HG03558 (cell line): ENCODE results near the gene B3GAT1.

Experiments used
- ATAC-seq: cut with Tn5 transposase; IDR thresholded peaks from one replicate; pipeline ENCODE4 v1.9.1; 2021; ENCODE audit warnings: moderate number of reproducible peaks; ENCODE audit not compliant: unreplicated experiment; ENCODE audit errors: extremely low read depth

The B3GAT1 gene

DNA sequence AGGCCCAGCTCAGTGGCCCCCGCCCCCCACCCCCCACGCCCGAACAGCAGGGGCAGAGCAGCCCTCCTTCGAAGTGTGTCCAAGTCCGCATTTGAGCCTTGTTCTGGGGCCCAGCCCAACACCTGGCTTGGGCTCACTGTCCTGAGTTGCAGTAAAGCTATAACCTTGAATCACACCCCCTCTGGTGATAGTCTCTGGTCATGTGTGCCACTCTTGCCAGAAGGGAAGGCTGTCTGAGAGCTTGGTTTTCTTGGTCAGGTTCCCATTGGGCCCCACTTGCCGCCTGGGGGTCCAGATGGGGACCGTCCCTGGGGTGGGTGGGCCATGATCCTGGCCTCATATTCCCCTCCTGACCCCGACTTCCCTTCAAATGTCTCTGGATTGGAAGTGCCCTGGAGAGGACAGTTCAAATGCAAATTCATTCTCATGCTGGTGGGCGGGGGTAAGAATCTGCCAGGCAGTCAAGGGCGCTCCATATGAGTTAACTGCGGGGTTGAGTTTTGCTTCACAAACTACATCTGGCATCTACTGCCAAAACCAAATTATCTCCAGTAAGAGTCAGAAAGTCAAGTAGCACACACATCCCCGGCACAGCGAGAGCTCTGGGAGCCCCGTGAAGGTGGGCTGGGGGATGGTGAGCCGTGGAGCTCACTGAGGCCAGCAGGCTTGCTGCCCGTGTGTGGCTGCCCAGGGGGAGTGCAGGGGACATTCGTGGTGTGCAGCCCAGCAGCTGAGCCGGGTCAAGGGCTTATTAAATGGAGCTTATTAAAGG lies 35.7 kb downstream of the B3GAT1 start:
- ATAC-seq, result no peak

DNA sequence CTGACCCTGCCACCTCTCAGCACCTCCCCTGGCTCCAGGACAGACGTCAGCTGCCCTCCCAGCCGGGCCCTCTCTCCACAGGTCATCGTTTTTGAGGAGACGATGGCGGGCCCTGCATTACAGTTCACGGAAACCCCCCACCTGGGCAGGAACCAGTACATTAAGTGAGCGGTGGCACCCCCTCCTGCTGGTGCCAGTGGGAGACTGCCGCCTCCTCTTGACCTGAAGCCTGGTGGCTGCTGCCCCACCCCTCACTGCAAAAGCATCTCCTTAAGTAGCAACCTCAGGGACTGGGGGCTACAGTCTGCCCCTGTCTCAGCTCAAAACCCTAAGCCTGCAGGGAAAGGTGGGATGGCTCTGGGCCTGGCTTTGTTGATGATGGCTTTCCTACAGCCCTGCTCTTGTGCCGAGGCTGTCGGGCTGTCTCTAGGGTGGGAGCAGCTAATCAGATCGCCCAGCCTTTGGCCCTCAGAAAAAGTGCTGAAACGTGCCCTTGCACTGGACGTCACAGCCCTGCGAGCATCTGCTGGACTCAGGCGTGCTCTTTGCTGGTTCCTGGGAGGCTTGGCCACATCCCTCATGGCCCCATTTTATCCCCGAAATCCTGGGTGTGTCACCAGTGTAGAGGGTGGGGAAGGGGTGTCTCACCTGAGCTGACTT lies 37.0 kb downstream of the B3GAT1 start:
- ATAC-seq, result no peak

DNA sequence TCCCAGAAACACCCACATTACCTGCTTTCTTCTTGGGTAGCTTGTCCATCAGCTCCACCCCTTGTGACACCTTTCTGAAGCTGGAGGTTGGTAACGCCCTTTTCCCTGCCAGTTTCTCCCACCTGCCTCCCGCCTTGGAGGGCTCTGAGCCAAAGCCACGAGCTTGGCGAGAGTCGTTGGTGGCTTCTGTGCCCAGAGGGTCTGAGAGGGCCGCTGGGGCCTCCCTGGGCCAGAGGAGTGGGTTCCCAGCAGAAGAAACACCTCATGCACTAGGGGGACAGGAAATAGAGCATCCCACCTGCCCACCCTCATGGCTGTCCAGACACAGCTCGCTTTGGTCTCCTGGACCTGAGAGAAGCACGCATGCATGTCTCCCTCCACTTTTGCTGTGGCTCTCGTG lies 37.9 kb downstream of the B3GAT1 start:
- ATAC-seq, result no peak

- no peak for ATAC-seq
Observed at GRCh38 chr11:134373591-134374052, 38.4 kb downstream of the B3GAT1 start.

- no peak for ATAC-seq
Observed at GRCh38 chr11:134372961-134373360, 39.1 kb downstream of the B3GAT1 start.

- no peak for ATAC-seq
Observed at GRCh38 chr11:134372536-134372935, 39.5 kb downstream of the B3GAT1 start.

DNA sequence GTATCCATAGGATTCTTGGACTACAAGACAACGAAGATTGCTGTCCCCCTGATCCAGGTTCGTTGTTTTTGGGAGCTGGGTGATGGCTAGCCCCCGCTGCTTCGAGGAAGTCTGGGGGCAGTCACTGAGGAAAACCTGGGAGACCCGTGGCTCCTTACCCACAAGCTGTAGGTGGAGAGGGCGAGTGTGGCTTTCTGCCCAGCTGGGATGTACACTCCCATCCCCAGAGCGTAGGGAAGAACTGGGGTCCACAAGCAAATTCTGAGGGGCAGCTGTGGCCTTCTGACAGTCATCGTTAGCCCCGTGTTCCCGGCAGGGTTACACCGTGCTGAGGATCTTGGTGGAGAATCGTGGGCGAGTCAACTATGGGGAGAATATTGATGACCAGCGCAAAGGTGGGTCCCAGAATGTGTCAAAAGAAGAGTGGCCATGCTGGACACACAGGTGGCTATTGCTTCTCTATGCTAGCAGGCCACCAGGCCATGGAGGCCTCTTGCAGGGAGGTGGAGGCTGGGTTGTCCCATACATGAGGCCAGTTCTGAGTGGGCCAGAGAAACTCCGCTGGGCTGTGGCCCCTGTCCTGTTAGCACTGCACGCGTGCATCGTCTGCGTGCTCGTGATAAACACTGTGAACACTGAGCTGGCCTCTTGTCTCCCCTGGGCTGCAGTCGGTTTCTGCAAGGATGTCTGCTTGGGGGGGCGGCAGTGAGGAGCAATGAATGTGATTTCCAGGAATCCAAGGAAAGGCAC lies 40.4 kb downstream of the B3GAT1 start:
- no peak for ATAC-seq

DNA sequence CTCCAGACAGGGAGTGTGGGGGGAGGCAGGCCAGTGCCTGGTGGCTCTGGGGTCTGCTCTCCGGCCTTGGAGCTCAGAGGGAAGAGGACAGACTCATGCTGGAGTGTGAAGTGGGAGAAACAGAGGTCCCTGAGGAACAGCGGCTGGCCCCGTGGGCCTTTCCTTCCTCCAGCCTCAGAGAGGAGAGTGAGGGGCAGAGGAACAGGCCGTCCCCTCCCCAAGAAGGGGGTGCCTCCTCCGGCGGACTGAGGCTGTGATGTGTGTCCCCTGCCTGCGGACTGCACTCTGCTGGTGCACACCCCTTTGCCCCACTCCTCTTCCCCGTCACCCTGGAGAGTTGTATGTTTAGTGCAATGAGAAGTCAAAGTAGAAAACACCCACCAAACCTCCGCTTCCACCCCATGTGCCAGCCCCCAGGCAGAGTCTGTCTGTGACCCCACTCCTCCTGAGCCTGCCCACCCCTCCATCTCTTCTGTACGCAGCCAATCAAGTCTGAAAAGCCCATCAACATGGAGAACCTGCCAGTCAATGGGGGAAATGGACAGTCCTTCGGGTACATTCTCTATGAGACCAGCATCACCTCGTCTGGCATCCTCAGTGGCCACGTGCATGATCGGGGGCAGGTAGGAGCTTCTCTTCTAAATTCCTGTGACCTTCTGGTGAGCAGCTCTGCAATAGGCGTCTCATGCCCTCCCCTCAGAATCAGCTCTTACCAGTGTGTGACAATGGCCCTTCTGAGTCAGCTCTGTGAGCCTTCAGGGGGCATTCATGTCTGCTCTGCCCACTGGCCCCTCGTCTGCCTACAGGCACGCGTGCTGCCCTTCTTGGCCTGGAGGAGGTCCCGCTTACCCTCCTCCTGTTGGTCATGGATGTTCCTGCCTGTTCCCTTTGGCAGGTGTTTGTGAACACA lies 41.3 kb downstream of the B3GAT1 start:
- no peak for ATAC-seq

GRCh38 chr11:134369656-134370525 lies 42.2 kb downstream of the B3GAT1 start:
- no peak for ATAC-seq

DNA sequence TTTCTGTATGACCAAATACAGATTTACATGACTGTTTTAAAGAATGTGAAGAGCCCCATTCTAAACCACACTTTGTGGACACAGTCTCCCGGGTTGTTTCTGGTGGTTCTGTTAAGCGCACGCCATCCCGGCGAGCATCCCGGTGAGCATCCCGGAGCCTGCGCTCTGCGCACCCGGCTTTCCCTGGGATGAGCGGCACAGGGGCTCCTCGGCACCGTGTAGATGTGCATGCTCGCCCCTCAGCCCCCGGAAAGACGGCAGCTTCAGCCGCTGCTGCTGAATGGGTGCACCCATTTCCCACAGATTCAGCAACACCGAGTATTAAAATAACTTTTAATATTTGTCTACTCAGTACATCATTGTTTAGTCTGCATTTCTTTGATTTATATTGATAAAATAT lies 44.3 kb downstream of the B3GAT1 start:
- no peak for ATAC-seq

GRCh38 chr11:134366254-134366653 lies 45.8 kb downstream of the B3GAT1 start:
- no peak for ATAC-seq

- ATAC-seq, result no peak
Observed at GRCh38 chr11:134365011-134365925, 46.8 kb downstream of the B3GAT1 start.

GRCh38 chr11:134364261-134364660 lies 47.8 kb downstream of the B3GAT1 start:
- ATAC-seq, result no peak

DNA sequence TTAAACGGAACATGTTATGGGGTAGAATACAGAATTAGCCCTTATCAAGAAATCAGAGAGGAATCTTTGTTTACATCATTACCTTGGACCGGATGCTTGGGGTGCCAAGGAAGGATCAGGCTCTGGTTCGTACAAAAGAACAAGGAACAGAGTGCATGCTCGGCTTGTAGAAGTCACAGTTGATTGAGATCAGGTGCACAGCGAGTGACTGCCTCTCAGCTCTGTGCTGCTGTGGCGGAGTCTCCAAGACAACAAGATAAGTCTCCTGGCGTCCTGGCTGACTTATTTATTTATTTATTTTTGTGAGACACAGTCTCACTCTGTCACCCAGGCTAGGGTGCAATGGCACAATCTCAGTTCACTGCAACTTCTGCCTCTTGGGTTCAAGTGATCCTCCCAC lies 48.5 kb downstream of the B3GAT1 start:
- no peak for ATAC-seq

DNA sequence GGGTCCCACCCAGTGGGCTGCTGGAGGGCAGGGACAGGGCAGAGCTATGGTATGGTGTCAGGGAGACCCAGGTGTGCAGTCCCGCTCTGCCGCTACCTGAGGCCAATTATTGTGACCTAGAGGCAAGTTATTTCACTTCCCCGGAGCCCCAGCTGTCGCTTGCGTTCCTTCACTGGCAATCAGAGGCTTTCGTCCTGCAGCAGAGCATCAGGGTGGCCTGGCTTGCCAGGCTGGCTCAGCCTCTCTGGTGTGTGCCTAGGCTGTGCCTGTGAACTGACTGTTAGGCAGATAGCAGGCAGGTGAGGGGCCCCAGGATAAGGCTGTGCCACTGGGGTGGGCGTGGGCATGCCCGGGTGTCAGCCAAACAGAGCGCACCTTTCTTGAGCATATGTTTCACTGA lies 48.9 kb downstream of the B3GAT1 start:
- ATAC-seq, result no peak

DNA sequence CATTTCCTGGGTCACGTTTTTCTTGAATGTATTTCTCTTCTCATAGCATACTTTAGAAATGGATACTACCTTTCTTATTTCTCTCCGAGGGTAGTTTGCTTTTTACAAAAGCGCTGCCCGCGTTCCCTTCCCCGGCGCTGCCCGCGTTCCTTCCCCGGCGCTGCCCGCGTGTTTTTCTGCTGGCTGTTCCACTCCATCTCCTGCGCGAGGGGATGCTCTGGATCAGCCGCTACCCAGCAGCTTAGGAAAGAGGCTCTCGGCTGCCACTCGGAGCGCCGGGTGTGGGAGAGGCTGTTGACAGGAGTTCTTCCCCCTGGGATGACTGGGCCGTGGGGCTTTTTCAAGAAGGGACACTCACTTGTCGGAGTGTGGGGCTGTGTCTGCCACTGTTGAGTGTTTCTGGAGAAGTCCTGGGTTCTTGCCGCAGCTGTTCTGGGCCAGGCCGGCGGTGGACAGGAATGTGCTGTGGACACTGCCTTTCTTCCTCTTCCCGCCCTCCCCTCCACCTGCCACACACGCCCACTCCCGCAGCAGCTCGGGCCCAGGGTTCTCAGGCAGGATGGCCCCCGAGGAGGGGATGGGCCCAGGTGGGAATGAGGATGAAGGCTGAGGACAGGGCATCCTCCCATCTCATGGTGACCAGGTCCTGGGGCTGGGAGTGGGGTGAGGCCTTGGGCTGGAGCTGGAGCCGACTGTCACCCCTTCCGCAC lies 49.7 kb downstream of the B3GAT1 start:
- no peak for ATAC-seq

DNA sequence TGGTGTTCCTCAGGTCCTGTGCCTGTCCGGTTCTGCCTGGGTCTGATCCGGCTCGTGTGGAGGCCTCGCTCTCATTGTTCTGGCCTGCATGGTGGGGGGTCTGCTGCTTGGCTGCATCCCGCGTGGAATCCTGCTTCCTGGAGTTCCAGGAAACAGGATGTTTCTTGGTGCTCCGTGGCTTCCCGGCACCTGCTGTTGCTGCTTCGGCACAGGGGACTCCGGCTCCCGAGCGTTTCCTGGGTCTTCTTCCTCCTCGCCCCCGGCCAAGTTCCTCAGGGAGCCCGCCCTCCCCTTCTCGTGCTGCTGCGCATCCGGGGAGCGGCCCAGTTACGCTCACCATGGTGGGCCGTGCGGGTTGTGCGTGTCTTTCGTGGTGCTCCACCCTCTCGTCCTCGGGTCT lies 50.4 kb downstream of the B3GAT1 start:
- ATAC-seq, result no peak
